HG03060 (cell line): ENCODE results near the gene AP2B1.
"Not testable (repeated sequence)": the region's sequence is repeated elsewhere in the genome, so short reads cannot be mapped to it uniquely, and the experiment has no call there.

ENCODE experiments used
- ATAC-seq: cut with Tn5 transposase; IDR thresholded peaks from one replicate; pipeline ENCODE4 v1.9.1; 2021; ENCODE audit warnings: low read depth, moderate number of reproducible peaks; ENCODE audit not compliant: unreplicated experiment

AP2B1 gene

GRCh38 chr17:35569405-35569804 lies 17.7 kb upstream of the AP2B1 start:
- no peak for ATAC-seq

DNA sequence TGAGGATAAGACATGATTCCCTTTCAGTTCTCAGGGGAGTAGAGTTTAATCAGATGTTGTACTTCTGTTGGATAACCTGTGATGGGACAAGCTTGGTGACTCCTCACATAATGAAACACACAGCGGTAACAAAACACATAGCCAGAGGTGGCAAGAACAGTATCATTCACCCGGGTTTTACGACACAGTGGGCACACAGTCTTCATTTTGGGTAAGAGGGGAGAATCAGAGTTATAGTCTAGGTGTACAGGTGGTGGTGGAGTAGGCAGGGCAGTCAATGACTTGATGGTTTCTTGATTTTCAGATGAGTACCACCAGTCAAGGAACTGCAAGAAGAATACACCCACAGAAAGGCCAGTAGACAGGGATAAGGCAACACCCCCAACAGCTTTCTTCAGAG lies 11.4 kb upstream of the AP2B1 start:
- ATAC-seq = no peak

- no peak for ATAC-seq
These were observed 9.3 kb upstream of the AP2B1 start for GRCh38 chr17:35577830-35578196.

DNA sequence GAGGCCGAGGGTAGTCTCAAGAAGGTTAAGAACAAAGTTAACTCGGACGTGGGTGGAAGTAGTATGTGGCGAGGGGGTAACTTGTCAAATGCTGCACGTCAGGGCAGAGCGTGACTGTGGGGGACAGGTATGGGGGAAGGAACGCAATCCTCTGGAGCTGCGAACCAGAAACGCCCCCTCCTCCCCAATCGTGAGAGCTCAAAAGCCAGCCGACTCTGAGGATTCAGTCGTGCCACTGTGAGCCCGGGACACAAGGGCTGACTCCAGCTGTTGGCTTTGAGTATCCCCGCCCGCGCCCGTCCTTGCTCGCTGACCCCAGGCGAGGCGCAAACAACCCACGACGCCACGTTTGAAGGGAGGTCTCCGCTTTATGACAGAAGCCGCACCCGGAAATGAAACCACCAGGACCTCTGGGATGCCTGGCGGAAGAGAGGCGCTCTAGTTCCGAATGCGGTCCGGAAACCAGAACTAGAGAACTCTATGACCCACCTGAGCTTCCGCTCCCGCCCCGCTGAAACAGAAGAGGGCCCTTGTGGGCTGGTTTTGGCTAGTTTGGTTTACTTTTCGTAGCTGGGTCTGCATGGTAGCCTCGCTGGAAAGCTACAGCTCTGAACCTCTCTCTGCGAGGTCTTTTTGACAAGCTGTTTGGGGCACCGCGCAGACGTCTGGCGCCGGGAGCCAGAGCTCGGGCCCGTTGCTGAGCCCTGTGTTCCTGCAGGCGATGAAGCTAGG lies 8.8 kb upstream of the AP2B1 start, which contains the start of gene PEX12:
Gene PEX12, minus strand, starts transcription at position 375 of the 732 bp plus-strand sequence. CDS start 550 bp downstream, outside the sequence.
- ATAC-seq = no peak

- no peak for ATAC-seq
These were observed 8.1 kb upstream of the AP2B1 start for GRCh38 chr17:35578929-35579432.

- no peak for ATAC-seq
These were observed 3.1 kb upstream of the AP2B1 start for GRCh38 chr17:35584061-35584460.

DNA sequence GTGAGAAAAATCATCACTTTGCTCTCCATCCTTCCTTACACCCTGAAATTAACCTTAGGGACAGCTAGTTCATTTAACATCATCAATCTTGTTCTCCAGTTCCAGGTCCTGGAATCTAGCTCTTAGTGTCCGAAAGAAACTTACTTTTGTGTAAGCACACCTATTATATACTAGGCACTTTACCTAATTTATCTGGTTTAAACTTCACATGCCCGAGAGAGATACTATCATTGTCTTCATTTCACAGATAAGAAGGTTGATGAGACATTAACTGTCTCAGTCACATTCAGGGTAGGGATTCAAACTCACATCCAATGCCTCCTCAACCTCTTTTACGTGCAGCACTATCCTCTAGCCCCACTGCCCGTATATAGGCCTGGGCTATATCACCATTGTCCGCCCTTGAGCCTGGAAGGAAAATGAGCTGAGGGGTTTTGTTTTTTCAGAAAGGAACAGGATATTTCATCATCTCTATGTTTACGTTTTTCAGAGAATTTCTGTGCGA lies 501 bp upstream of the AP2B1 start:
- no peak for ATAC-seq

DNA sequence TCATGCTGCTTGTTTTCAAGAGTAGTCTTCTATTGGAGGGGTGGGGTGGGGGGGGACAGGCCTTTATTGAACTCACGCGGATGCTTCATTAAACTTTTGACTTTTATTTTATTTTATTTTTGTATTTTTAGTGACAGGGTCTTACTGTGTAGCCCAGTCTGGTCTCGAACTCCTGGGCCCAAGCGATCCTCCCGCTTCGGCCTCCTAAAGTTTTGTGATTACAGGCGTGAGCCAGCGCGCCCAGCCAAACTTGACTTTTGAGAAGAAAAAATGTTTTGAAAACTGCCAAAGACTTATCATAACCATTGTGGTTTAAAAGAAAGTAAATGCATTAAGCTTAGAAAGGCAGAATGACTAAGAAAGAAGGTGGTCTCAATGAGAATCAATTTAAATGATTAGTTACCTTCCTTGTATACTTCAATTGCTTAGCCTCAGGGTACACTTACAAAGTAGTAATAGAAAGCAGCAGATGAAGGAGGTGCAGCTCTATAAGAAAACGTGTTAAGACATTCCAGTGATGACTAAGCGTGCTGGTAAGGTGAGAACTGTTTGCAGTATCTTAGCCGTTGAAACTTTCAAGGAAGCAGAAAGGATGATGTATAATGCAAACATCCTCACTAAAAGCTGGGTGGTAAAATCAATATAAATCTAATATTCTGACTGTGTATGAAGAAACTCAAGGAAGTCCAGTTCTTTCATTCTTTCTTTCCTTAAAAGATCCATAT lies 1.2 kb downstream of the AP2B1 start:
- ATAC-seq = no peak

DNA sequence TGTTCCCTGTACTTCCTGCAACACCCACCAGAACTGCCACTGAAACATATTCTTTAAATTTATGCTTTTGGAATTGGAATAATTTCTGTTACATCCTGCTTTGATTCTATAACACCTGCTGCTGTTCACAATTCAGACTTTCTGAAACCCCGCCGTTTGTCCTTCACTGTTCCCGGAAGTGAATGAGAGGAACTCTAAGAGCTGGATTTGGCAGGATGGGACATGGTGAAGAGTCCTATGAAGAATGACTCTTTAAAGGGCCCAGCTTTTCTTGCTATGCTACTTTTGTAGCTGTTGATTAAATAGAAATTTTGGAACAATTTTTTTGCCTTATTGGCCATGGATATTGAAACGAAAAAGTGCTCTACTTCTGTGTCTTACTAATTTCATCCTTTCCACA lies 8.9 kb downstream of the AP2B1 start:
- ATAC-seq = no peak

- ATAC-seq = no peak
These were observed 9.6 kb downstream of the AP2B1 start for GRCh38 chr17:35596530-35597233.

DNA sequence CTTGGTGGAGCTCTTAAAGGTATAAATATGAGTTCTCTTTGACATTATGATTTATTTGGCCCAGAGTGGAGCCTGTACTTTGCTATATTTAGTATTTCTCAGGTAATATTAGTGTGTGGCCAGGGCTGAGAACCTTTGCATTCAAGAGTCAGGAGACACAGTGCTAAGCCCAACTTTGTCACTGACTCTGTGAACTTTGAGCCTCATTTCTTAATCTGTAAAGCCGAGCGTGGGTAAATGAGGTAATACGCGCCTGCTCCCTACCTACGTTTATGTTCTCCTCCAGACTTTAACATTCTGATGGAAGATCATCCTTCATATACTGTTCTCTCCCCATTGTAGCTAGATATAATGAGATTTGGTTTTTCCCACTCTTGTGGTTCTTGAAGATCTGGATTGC lies 10.5 kb downstream of the AP2B1 start:
- ATAC-seq = no peak

DNA sequence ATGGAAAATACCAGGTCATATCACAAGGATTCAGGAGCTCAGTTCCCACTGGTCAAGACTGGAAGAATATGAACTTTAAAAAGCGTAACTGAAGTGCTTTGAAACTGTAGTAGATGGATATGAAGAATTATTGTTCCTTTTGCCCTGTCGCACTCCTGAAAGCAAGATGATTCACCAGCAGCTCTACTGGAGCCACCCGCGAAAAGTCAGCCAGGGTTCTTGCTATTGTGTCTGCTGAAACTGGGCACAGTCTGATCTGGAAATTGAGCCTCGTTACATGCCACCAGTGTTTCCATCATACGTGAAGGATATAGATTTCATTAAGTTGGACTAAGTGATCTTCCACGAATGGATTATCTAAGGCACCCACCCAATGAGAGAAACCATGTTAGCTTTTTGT lies 16.6 kb downstream of the AP2B1 start:
- no peak for ATAC-seq

GRCh38 chr17:35605678-35606077 lies 18.6 kb downstream of the AP2B1 start:
- no peak for ATAC-seq

DNA sequence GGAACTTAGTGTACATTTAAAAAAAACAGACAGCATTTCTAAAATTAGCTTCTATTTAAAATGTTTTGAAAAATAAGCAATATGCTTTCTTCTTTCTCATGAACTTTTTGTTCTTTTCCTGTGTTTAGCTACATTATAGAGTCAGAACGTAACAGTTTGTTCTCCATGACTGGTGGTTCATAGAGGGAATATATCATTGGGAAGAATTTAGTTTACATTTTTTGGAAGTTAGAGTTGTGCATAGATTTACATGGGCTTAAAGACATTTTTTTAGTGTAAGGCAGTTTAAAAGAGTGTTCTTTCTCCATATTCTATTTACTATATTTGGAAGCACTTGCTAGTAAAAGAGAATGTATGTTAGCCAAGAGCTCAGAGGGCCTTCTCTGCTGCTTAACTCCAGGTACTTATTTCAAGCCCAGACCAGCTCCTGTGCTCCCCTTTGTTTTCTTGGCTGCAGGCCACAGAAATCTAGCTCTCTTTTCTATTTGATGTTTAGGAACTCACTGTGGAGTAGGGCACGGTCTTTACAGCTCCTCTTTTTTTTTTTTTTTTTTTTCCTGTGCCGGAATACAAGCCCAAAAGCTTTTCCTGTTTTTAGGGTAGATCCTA lies 20.2 kb downstream of the AP2B1 start:
- no peak for ATAC-seq

DNA sequence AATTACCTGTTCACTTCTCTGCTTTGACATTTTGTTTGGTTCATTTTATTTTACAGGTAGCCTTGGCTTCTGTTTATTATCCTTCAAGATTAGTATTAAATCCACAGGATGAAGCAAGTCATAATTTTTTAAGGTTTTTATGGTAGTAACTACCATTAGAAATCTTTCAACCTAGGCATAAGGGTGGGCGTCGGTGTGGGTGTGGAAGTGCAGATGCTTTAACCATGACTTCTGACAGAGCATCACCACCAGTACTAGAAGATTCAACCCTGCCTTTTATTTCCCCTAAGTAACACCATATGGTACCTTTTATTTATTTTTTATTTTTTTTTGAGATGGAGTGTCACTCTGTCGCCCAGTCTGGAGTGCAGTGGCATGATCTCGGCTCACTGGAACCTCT lies 22.7 kb downstream of the AP2B1 start:
- ATAC-seq = no peak

- not testable (repeated sequence) for ATAC-seq
These were observed 23.6 kb downstream of the AP2B1 start for GRCh38 chr17:35610746-35611145.

GRCh38 chr17:35612924-35613521 lies 25.9 kb downstream of the AP2B1 start:
- ATAC-seq = no peak

DNA sequence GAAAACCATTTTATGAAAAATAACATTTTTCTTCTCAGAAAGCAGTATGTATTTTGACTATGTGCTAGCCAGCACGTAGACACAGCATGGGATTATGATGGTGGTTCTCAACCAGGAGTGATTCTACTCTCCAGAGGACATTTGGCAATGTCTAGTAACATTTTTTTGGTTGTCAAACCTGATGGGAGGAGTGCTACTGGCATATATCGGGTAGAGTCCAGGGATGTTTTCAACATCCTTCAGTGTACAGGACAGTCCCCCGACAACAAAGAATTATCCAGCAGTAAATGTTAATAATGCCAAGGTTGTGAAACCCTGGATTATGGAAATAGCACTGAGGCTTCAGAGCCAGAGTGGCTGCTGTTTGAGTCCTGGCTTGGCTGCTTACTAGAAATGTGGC lies 27.7 kb downstream of the AP2B1 start:
- ATAC-seq = no peak

DNA sequence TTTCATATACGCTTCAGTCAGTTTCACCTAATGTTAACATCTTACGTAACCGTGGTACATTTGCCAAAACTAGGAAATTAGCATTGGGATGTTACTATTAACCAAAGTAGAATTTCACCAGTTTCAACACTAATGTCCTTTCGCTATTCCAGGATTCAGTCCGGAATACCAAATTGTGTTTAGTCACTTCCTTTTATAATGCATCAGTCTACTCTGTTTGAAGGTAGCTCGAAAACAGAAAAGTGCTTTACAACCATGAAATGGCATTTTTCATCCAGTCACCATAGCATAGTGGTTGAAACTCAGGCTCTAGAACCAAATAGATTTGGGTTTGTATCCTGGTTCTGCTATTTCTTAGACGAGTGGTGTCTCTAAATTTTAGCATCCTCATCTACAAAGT lies 29.4 kb downstream of the AP2B1 start:
- ATAC-seq = no peak

DNA sequence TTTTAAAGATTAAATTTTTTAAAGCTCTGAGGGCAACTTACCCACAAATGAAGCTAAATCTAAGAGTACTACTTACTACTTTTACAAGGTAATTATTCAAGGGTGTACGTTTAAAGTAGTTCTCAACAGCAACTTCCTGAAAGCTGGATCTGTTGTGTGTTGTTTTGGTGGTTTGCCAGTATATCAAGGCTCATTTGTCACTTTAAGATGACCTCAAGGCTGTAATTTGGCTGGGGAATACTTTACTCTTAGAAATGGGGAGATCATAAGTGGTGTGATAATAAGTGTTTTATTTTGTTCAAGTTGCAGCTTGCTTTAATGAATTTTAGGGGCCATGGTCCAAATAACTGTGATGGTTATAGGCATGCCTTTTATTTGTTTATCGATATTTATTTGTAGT lies 30.4 kb downstream of the AP2B1 start:
- no peak for ATAC-seq
